CD14-positive monocyte (primary cell): Measurements from ENCODE around the gene GAGE12J. TPM values are rescaled to one million over a fixed set of nuclear protein-coding genes. Genes with fewer than 3 reads are reported as not detected.

Source experiments
- DNase-seq, 3 donors: peaks; one replicate each; pipeline ENCODE4 v3.0.0-alpha.2; 2011 to 2022
- H2AFZ ChIP-seq: 2 replicates; pipeline ENCODE4 v1.6.0; 2012; ENCODE audit warnings: mild to moderate bottlenecking, low read depth, low read length, inconsistent platforms; ENCODE audit not compliant: insufficient read depth, poor library complexity, severe bottlenecking
- H3K27ac ChIP-seq, 2 donors: 1 replicate in 1 of 2; 2 replicates in 1 of 2; pipeline ENCODE4 v1.5.1; 2012 to 2013; ENCODE audit warnings: low read length in 2 of 2, control low read depth in 1 of 2, inconsistent platforms in 1 of 2, low read depth in 1 of 2, mild to moderate bottlenecking in 1 of 2
- H3K27me3 ChIP-seq, 2 donors: one replicate each; pipeline versions ENCODE4 v1.6.0 to v1.6.1; 2011 to 2013; ENCODE audit warnings: low read length in 2 of 2; ENCODE audit not compliant: control insufficient read depth in 2 of 2, insufficient read depth in 2 of 2
- H3K36me3 ChIP-seq, 2 donors: replicated peaks in 1 of 2; 1 replicate in 1 of 2; 2 replicates in 1 of 2; pipeline versions ENCODE4 v1.5.1 to v1.6.1; 2012 to 2013; ENCODE audit warnings: low read length in 2 of 2, control low read depth in 1 of 2, inconsistent platforms in 1 of 2, mild to moderate bottlenecking in 1 of 2; ENCODE audit not compliant: insufficient read depth in 2 of 2, control insufficient read depth in 1 of 2
- H3K4me1 ChIP-seq, 2 donors: 1 replicate in 1 of 2; 2 replicates in 1 of 2; pipeline versions ENCODE4 v1.5.1 to v1.6.1; 2012 to 2013; ENCODE audit warnings: low read length in 2 of 2, control low read depth in 1 of 2, inconsistent platforms in 1 of 2, mild to moderate bottlenecking in 1 of 2, moderate library complexity in 1 of 2; ENCODE audit not compliant: insufficient read depth in 2 of 2, control insufficient read depth in 1 of 2
- H3K4me2 ChIP-seq: replicated peaks from 2 replicates; pipeline ENCODE3; 2012; ENCODE audit warnings: low read length, moderate library complexity, mild to moderate bottlenecking; ENCODE audit not compliant: poor library complexity, severe bottlenecking; ENCODE audit errors: extremely low read depth
- H3K4me3 ChIP-seq, 3 experiments: fragments of 200-600 bp in 1 of 3; sonication (generic) in 1 of 3; replicated peaks in 1 of 3; 1 replicate in 2 of 3; 2 replicates in 1 of 3; pipeline ENCODE4 v1.5.1; 2011 to 2013; ENCODE audit warnings: low read length in 3 of 3, mild to moderate bottlenecking in 3 of 3, control low read depth in 2 of 3, low read depth in 2 of 3, inconsistent platforms in 1 of 3, moderate library complexity in 1 of 3
- H3K79me2 ChIP-seq: 2 replicates; pipeline ENCODE4 v1.6.0; 2012; ENCODE audit warnings: mild to moderate bottlenecking, control low read depth, inconsistent platforms, low read length, moderate library complexity; ENCODE audit not compliant: insufficient read depth
- H3K9ac ChIP-seq: 2 replicates; pipeline ENCODE4 v1.6.0; 2017; ENCODE audit warnings: low read length, mild to moderate bottlenecking; ENCODE audit not compliant: insufficient read depth, poor library complexity, severe bottlenecking
- H3K9me3 ChIP-seq, 2 donors: replicated peaks in 1 of 2; 1 replicate in 1 of 2; 2 replicates in 1 of 2; pipeline versions ENCODE4 v1.5.1 to v1.6.1; 2012 to 2013; ENCODE audit warnings: low read length in 2 of 2, control low read depth in 1 of 2; ENCODE audit not compliant: control insufficient read depth in 1 of 2, insufficient read depth in 1 of 2
- H4K20me1 ChIP-seq: 2 replicates; pipeline ENCODE4 v1.6.0; 2012; ENCODE audit warnings: mild to moderate bottlenecking, low read length, control low read depth, moderate library complexity; ENCODE audit not compliant: insufficient read depth
- H3K27ac Mint-ChIP-seq, 7 donors: one replicate each; pipeline ENCODE4 v1.8.0; 2020; ENCODE audit warnings: mild to moderate bottlenecking in 7 of 7, mixed read lengths in 7 of 7, moderate library complexity in 6 of 7, inconsistent platforms in 2 of 7
- H3K27me3 Mint-ChIP-seq, 3 donors: one replicate each; pipeline ENCODE4 v1.8.0; 2021 to 2022; ENCODE audit warnings: low read depth in 3 of 3, mild to moderate bottlenecking in 3 of 3, mixed read lengths in 3 of 3, moderate library complexity in 3 of 3, inconsistent platforms in 1 of 3
- H3K36me3 Mint-ChIP-seq, 2 donors: one replicate each; pipeline ENCODE4 v1.8.0; 2020; ENCODE audit warnings: mixed read lengths in 2 of 2, inconsistent platforms in 1 of 2, mild to moderate bottlenecking in 1 of 2
- H3K4me1 Mint-ChIP-seq: one replicate; pipeline ENCODE4 v1.8.0; 2020; ENCODE audit warnings: mild to moderate bottlenecking, mixed read lengths
- H3K4me3 Mint-ChIP-seq, 2 donors: one replicate each; pipeline ENCODE4 v1.8.0; 2020; ENCODE audit warnings: mild to moderate bottlenecking in 2 of 2, mixed read lengths in 2 of 2, moderate library complexity in 1 of 2
- H3K9me3 Mint-ChIP-seq, 7 donors: one replicate each; pipeline ENCODE4 v1.8.0; 2020 to 2022; ENCODE audit warnings: mixed read lengths in 7 of 7, mild to moderate bottlenecking in 6 of 7, moderate library complexity in 6 of 7, inconsistent platforms in 2 of 7
- WGBS: methylation state at CpG from one replicate; pipeline ENCODE4 v1.1.5; 2013; ENCODE audit warnings: missing lambda C conversion rate; ENCODE audit not compliant: insufficient coverage; 5-methylcytosine and 5-hydroxymethylcytosine counted together
- intact Hi-C, 2 donors: fragments of 100-400 bp; cut with micrococcal nuclease; formaldehyde crosslinking; loops; one replicate each; pipeline versions ENCODE4 v1.15.0 to v1.15.1; 2023
- polyA plus RNA-seq, 3 donors: library from polyadenylated mRNA; depleted of rRNA in 1 of 3; unstranded in 2 of 3; stranded (reverse) in 1 of 3; fragments of 300-500 nt in 2 of 3; fragments of >200 nt in 1 of 3; fragmentation: Illumina TruSeq in 2 of 3; gene quantifications; 1 replicate in 2 of 3; 2 replicates in 1 of 3; pipeline ENCODE4 v1.2.3, GENCODE V29; 2012 to 2021
- TF ChIP-seq, protein P1 (sequence below): fragments of 200-600 bp; IDR thresholded peaks from one replicate; pipeline ENCODE4 v1.8.0; 2022; ENCODE audit warnings: antibody characterized with exemption, mild to moderate bottlenecking

GAGE12J gene
- polyA plus RNA-seq, 3 donors, result not detected

DNA sequence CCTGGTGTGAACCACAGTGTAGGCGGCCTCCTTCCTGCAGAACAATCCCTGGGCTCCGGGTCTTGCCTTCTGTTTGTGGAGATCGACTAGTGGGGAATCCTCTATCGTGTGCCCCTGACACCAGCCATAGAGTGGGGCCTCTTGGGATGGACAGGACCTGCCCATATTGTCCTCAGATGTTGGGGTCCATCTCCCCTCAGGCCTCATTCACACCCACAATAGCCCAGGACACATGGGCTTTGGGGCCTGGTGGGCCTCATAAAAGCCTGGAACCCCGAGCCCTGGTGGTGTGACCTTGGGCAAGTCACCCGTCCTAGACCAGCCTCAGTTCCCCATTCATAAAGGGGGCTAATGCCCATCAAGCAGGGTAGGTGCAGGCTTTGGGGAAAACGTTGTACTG lies 31.6 kb upstream of the GAGE12J start:
- H3K27me3 ChIP-seq, result no peaks in the 10 kb centered on the region
- intact Hi-C loops, result loop anchor here in 1 of 2 donors (10.0 kb wide), 1 partner anchor 465 kb away; no protein-coding TSS in a partner anchor
- 100% methylated on average over 1 of the region's 7 CpGs for WGBS
- Mint-ChIP-seq H3K4me1 (peaks cover 5% of the 10 kb centered on the region), H3K9me3 (peaks cover 0 to 2% (median 0%) of the 10 kb centered on the region in 7 donors), H3K4me3 (no peak overlapping the region), H3K36me3 (peaks cover 0 to 3% of the 10 kb centered on the region in 2 donors), H3K27me3 (peaks cover 0 to 8% (median 4%) of the 10 kb centered on the region in 3 donors), H3K27ac (no peak overlapping the region)
- no peak overlapping the region for H3K27ac ChIP-seq
- H3K4me3 ChIP-seq, result no peak overlapping the region
- H2AFZ ChIP-seq, result no peak overlapping the region
- no peaks in the 10 kb centered on the region for H3K4me1 ChIP-seq
- TF ChIP-seq, protein P1, sequence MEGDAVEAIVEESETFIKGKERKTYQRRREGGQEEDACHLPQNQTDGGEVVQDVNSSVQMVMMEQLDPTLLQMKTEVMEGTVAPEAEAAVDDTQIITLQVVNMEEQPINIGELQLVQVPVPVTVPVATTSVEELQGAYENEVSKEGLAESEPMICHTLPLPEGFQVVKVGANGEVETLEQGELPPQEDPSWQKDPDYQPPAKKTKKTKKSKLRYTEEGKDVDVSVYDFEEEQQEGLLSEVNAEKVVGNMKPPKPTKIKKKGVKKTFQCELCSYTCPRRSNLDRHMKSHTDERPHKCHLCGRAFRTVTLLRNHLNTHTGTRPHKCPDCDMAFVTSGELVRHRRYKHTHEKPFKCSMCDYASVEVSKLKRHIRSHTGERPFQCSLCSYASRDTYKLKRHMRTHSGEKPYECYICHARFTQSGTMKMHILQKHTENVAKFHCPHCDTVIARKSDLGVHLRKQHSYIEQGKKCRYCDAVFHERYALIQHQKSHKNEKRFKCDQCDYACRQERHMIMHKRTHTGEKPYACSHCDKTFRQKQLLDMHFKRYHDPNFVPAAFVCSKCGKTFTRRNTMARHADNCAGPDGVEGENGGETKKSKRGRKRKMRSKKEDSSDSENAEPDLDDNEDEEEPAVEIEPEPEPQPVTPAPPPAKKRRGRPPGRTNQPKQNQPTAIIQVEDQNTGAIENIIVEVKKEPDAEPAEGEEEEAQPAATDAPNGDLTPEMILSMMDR, result no peak
- no peak overlapping the region for H3K4me2 ChIP-seq
- no peaks in the 10 kb centered on the region for H3K79me2 ChIP-seq
- no peak overlapping the region for H3K9ac ChIP-seq
- no peaks in the 10 kb centered on the region for H3K9me3 ChIP-seq
- DNase-seq, result no peak
- no peaks in the 10 kb centered on the region for H4K20me1 ChIP-seq
- H3K36me3 ChIP-seq, result no peaks in the 10 kb centered on the region

DNA sequence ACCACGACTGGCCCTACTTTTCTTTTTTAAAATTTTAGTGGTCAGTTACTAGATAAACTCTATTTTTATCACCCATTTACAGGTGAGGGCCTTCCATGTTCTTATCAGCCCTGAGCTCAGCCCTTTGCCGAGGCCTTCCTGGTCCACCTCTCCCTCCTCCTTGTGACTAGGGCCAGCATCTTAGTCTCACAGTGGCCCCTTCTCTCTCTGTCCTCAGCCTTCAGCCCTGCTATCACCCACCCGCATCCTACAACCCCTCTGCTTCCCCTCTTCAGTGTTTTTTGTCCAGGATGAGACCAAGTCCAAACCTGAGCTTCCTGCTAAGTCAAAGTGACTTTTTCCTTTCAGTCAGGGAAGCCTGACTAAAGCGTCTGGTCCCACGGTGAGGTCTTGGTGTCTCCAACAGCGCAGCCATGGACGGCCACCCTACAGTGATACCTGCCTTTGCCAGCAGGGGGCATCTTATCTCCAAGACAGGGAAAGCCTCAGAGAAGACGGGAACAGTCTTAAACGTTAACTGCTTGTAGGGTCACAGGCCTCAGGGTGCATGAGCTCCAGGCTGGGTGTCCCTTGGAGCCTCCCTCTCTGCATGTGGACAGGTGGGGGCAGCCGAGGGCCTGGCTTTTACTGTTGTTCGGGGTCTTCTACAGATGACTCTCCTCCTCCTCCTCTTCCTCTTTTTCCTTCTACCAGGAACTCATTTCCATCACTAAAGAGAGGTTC lies 30.1 kb upstream of the GAGE12J start:
- H2AFZ ChIP-seq, result peak overlapping the region; percentile 59
- H3K4me1 ChIP-seq, result no peaks in the 10 kb centered on the region
- Mint-ChIP-seq H3K27me3 (peaks cover 0 to 11% (median 4%) of the 10 kb centered on the region in 3 donors), H3K9me3 (peaks cover 0 to 2% (median 0%) of the 10 kb centered on the region in 7 donors), H3K36me3 (no peaks in the 10 kb centered on the region), H3K4me1 (peaks cover 5% of the 10 kb centered on the region), H3K4me3 (peak overlapping the region; percentile 27 to 30), H3K27ac (peak overlapping the region in 2 of 7 donors; percentile 65 to 78)
- intact Hi-C loops, result loop anchor here in 1 of 2 donors (10.0 kb wide), 1 partner anchor 463 kb away; no protein-coding TSS in a partner anchor
- H3K79me2 ChIP-seq, result no peaks in the 10 kb centered on the region
- no peaks in the 10 kb centered on the region for H3K9me3 ChIP-seq
- DNase-seq, result peak; percentile 39 to 53 (median 47)
- no peaks in the 10 kb centered on the region for H3K36me3 ChIP-seq
- no peak overlapping the region for H3K4me3 ChIP-seq
- H3K27me3 ChIP-seq, result no peaks in the 10 kb centered on the region
- H4K20me1 ChIP-seq, result no peaks in the 10 kb centered on the region
- 29% methylated on average over 6 of the region's 11 CpGs for WGBS
- no peak overlapping the region for H3K9ac ChIP-seq
- TF ChIP-seq, protein P1, result peak; percentile 60
- peak overlapping the region; percentile 49 for H3K4me2 ChIP-seq
- no peak overlapping the region for H3K27ac ChIP-seq
